Non-pigmented ciliary epithelial cell (primary cell): ENCODE data around the gene IGF2R.
"Not testable (repeated sequence)": the region's sequence is repeated elsewhere in the genome, so short reads cannot be mapped to it uniquely, and the experiment has no call there.

Experiments
- DNase-seq: peaks from one replicate; pipeline ENCODE4 v3.0.0-alpha.2; 2010; ENCODE audit warnings: low read depth

Gene IGF2R

GRCh38 chr6:159996626-159997497, 28.0 kb downstream of the IGF2R start:
- no peak for DNase-seq

- no peak for DNase-seq
Measured at GRCh38 chr6:159997498-159998101, 28.7 kb downstream of the IGF2R start.

- no peak for DNase-seq
Measured at GRCh38 chr6:159998538-159998937, 29.7 kb downstream of the IGF2R start.

GRCh38 chr6:159999240-159999671, 30.4 kb downstream of the IGF2R start:
- no peak for DNase-seq

GRCh38 chr6:160000280-160000704, 31.4 kb downstream of the IGF2R start:
- no peak for DNase-seq

- DNase-seq = not testable (repeated sequence)
Measured at GRCh38 chr6:160000893-160001427, 32.1 kb downstream of the IGF2R start.

GRCh38 chr6:160002882-160003281, 34.0 kb downstream of the IGF2R start:
- no peak for DNase-seq

- no peak for DNase-seq
Measured at GRCh38 chr6:160004018-160004417, 35.1 kb downstream of the IGF2R start.

GRCh38 chr6:160004419-160005175, 35.7 kb downstream of the IGF2R start:
- no peak for DNase-seq

GRCh38 chr6:160005211-160005610, 36.3 kb downstream of the IGF2R start:
- DNase-seq = no peak

GRCh38 chr6:160005861-160006540, 37.1 kb downstream of the IGF2R start:
- DNase-seq = no peak

- DNase-seq = no peak
Measured at GRCh38 chr6:160007145-160007544, 38.3 kb downstream of the IGF2R start.

- no peak for DNase-seq
Measured at GRCh38 chr6:160007611-160008010, 38.7 kb downstream of the IGF2R start.

GRCh38 chr6:160010067-160010466, 41.2 kb downstream of the IGF2R start:
- peak; percentile 67 for DNase-seq

GRCh38 chr6:160013987-160014868, 45.3 kb downstream of the IGF2R start:
- no peak for DNase-seq

GRCh38 chr6:160014869-160015182, 45.9 kb downstream of the IGF2R start:
- no peak for DNase-seq

GRCh38 chr6:160015778-160016684, 47.1 kb downstream of the IGF2R start:
- DNase-seq = no peak

- DNase-seq = no peak
Measured at GRCh38 chr6:160022101-160022500, 53.2 kb downstream of the IGF2R start.

- no peak for DNase-seq
Measured at GRCh38 chr6:160022793-160023192, 53.9 kb downstream of the IGF2R start.

- no peak for DNase-seq
Measured at GRCh38 chr6:160024152-160024551, 55.3 kb downstream of the IGF2R start.
